SHP77 (cell line): Measurements from ENCODE around the gene ANO2.
"Not testable (repeated sequence)": the region's sequence is repeated elsewhere in the genome, so short reads cannot be mapped to it uniquely, and the experiment has no call there.

Experiments used
- DNase-seq, 2 experiments: peaks; one replicate each; lab custom pipeline; 2025; lab: John Stamatoyannopoulos, UW

The ANO2 gene

DNA sequence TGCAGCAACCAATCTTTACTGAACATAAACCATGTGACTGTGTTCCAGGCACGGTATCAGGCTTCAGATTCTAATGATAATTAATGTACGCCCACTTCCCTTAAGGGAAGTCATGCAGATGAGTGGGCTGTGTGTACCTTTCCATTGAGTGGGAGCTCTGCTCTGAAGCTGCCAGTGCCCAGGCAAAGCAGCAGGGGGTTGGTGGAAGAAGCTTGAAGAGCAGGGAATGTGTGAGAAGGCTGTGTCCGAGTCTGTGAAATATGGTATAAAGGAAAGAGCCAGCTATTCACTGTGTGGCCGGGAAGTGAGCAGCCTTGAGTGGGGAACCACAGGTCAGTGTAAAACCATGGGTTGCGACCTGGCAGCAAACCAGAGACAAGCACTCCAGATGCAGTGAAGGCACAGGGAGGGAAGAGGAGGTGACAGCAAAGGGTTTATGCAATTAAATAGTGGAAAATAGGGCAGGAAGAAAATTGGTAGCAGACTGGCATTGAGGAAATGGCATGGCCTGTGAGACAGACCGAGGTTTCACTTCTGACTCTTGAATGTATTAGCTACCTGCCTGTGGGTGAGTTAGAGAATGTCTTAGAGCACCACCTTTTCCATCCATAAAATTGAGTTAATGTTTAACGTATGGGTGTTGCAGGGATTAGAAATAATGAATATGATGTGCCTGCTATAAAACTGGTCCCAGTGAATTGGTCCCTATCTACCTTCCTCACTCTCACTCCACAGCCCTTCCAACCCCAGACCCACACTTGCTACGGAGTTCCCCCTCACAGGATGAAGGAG, 396.7 kb downstream of the ANO2 start:
- no peak for DNase-seq

DNA sequence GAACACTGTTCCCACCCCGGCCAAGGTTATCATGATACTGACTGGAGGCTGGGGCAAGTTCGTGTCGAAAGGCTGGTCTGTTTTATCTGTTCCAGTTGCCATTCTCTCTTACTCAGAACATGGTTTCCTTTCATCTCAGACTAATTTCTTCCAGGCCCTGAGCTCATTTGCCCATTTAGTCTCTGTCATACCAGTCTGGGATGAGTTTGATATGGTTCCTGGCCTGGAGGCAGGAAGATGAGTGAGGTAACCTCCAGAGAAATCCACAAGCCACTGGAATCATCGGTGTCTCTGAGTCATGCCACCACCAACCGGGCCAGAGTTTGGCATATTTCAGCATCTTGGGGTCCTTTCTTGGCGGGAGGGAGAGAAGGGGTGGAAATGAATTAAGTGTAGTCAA, 398.4 kb downstream of the ANO2 start:
- DNase-seq, result no peak

DNA sequence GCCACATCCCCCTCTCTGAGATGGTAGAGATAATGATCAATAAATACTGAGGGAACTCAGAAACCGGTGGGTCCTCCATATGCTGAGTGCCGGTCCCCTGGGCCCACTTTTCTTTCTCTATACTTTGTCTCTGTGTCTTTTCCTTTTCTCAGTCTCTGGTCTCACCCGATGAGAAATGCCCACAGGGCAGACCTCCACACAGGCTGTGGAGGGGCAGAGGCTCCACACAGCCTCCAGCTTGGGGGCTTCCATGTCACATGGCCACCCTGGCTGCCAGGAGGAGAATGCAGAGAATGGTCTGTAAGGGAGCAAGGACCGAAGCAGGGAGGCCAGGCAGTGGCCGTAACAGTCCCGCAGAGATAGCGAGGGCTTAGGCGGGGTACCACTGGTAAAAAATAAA, 407.3 kb downstream of the ANO2 start:
- DNase-seq, result no peak

DNA sequence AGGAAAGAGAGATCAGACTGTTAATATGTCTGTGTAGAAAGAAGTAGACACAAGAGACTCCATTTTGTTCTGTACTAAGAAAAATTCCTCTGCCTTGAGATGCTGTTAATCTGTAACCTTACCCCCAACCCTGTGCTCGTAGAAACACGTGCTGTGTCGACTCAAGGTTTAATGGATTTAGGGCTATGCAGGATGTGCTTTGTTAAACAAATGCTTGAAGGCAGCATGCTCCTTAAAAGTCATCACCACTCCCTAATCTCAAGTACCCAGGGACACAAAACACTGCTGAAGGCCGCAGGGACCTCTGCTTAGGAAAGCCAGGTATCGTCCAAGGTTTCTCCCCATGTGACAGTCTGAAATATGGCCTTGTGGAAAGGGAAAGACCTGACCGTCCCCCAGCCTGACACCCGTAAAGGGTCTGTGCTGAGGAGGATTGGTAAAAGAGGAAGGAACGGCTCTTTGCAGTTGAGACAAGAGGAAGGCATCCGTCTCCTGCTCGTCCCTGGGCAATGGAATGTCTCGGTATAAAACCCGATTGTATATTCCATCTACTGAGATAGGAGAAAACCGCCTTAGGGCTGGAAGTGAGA, 407.9 kb downstream of the ANO2 start:
- DNase-seq, result not testable (repeated sequence)

DNA sequence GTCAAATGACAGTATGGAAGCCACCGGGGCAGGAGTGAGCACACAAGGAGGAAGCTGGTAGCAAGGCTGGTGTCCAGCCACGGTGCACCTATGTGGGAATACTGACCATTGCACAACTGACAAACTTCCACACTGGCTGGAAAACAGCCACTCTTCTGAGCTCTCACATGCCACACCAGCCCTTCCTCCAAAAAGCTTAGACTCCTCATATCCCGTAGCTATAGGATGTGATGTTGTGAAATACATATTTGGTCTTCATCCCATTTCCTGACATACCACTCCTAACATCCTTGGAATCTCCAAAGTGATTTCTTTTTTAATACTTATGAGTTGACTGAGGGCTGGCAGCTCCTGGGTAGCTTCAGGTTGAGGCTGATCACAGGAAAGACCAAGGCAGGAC, 409.5 kb downstream of the ANO2 start:
- DNase-seq, result no peak

DNA sequence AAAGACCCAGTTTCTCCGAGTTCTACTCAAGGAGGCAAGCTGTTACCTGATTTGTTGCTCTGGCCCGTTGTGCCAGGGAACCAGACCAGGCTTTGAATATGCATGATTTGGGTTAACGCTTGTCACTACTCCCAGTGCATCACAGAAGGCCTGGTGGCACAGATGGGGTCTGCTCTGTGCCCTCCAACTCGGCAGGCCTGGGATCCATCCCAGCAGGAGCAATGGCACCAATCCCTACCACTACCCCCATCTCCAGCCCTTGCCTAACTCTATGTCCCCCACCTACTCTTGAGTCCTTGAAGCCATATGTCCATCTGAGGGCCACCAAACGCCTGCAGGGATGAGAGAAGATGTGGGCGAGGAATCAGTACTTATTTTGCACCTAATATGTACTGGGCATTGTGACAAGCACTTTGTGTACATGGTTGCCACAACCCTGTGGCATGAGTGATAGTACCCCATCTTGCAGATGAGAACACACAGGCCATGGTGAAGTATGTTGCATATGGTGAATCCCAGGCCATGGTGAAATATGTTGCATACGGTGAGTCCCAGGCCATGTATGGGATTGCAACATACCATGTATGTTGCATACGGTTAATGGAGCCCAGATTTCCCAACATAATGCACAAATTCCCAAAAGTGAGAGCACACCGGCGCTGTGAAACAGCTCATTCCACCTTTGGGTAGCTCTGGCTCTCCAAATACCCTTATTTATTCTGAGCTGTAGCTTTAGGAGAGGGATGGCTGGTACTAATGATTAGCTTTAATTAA, 410.4 kb downstream of the ANO2 start:
- no peak for DNase-seq

DNA sequence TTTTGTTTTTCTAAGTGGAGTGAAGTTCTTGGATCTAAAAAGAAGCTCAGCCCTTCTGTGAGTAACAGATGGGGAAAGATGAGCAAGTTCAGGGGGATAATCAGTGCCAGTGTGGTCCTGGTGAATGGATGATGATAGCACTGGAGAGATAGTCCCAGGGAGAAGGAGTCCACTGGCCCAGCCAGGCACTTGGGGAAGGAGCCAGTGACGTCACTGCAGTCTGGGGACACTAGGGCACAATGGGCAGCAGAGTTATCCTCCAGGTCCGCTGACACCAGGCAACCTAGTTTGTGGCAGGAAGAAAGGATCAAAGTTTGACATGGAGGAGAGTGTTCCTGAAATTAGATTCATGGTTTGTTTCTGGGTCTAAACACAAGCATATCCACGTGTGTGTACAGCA, 411.7 kb downstream of the ANO2 start:
- DNase-seq, result no peak

DNA sequence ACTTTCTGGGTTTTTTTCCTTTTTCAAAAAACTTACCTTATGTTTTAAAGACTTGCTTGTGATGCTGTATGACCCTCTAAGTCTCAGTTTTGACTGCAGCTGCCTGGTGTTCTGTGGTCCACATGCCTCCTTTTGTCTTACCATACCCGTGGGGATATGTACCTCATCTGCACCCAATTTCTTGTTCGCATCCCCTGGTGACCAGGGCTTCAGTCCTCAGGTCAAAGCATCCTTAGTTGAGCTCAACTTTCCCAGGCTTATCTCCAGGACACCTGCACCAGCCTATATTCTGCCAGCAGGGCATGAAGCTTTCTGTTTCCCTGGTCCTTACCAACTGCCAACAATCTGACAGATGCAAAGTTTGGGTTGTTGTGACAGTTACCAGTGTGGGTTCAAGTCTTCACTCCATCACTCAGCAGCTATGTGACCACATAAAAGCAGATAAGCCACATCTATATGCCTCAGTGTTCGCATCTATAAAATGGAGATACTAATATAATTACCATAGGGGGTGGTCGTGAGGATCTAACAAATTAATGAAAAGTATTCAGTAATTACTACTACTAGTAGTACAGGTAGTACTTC, 419.2 kb downstream of the ANO2 start:
- no peak for DNase-seq

DNA sequence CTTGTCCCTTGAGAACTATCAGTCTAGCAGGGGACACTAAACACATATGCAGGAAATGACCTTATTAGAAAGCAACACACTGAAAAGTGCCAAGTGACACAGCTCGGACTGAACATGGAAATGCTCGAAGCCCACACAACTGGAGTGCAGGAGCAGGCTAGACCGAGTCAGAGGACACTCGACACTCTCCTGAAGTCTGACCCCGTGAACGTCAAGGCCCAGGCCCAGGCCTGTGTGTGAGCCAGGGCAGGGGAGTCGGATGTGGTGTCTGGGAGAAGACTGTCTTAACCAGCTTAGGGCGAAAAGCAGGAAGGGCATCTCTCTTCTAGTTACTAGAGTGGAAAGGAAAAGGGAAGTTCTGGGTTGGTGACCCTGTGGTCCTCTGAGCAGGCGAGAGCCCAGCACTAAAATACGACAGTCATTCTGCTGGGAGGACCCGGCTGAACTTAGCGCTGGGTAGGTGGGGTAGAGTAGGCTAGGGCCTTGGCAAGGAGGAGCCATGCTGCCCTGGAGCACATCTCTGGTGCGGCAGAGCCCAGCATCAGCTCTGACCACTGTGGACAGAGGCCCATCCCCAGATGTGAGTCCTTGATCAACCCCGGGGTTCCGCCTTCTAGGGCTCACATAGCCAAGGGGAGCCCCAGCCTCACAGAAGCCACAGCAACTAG, 420.2 kb downstream of the ANO2 start:
- no peak for DNase-seq

DNA sequence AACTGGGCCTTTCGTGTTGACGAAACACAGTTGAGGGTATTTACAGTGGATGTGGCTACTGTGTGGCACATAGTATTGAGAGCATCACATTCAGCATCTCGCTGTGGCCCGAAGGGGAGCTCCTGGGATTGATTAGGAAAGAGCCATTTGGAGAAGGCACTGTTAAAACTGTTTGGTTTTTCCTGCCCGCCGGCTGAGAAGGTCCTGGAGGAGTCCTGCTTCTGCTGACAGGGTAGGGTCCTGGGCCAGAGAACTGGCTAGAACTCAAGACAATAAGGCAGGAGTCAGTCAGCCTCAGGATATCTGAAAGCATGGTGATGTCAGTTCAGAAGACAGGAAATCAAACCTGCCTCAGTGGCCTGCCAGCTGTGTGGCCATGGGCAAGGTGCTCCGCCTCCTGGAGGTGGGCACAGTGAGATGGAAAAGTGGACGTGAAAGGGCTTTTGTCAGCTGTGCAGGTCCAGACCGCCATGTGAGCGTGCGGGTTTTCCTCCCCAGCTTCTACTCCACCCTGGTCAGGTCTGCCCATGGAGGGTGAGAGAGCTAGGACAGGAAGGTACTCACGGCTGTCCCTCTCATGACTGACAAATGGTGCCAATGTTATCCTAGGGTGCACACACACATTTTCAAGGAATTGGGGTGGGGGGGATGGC, 420.8 kb downstream of the ANO2 start:
- no peak for DNase-seq

DNA sequence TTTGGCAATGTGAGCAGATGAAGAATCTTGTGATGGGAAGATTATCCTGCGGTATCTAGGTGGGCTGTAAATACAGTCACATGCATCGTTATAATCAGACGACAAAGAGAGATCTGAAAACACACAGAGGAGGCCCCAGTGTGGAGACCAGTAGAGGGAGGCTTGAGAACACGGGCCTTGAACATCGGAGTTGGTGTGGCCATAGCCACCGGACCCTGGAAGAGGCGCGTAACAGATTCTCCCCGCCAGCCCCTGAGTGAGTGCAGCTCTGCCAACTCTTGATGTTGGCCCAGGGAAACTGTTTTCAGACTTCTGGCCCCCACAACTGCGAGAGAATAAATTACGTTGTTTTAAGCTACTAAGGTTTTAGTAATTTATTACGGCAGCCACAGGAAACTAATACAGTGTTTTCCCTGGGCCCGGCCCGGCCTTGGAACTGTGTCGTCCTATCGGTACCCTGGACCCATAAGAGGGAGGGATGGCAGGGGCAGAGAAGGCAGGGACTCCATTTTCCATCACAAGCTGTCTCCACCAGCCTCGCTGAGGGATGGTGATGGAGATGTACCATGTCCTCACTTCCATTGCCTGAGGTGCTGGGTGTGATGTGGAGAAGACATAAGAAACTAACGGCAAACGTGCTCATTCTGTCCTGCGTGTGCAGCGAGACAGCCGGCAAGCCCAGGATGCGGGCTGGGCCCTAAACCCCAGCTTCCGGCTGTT, 421.5 kb downstream of the ANO2 start:
- DNase-seq, result no peak

DNA sequence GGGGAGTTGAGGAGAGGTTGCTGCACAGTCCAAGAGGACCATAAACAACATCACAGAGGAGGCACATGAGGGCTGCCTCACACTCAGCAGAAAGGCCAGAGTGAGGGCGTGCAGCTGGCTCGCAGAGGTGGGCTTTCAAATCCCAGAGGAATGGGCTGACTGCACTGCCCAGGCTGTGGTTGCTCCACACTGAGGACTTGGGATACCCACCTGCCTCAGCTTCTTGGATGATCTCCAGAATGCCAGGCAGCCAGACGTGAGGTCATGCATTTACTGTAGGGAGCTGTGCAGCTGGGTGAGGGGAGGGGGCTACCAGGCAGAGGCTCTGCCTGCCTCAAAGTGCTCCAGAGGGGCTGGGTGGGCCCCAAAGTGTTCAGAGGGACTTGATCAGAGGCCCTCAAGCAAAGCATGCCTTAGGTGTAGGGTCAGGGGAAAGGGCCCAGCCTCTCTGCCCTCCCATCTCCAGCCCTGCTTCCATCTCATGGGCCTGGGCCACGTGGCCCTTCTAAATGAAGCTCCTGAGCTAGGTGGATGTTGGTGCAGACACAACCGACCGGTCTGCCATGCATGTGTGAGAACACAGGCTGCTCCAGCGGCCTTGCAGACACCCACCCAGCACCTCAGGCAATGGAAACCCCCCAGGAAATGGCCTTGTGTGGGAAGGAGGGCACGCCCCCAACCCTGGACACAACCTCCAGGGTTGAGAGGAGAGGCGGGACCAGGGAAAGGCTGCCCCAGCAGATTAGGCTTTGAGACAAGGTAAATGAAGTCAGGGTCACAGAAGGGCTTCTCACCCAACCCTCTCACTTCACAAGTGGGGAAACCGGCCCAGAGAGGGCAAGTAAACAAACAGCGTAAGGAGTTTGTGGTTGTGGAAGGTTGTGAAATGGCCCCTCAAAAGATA, 422.4 kb downstream of the ANO2 start:
- no peak for DNase-seq

DNA sequence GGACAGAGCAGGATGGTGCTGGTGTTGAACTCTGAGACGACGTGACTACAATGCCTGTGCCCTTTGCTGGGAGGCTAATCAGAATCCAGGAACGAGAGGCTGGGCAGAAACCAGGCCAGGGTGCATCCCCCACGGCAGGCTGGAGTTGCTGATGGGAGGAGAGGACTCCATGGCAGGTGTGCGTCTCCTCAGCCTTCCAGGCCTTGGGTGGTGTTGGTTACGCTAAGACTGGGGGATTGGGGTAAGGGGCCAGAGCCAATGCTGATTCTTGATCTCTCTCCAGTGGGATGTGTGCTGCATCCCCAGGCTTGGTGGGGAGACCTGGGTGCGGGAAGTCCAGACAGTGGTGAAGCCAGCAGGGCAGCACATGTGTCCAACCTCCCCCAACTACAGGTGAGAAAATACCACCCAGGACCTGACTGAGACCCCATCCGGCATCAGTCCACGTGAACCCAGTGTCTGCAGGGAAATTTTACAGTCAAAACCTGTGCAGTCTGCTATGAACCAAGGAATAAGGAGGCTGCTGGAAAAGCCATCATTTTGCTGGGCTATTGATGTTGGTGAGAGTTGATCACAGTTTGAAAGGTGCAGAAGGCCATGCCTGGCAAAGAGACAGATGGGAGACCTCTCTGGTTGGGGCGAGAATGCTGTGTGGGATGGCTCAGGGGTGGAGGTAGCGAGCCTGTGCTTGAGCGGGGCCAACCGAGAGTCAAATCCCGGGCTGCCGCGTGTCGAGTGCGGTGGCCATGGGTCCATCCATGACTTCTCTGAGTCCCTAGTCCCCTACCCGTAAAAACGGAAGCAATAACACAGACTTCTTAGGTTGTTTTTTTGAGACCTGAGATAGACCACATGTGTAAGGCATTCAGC, 423.4 kb downstream of the ANO2 start:
- DNase-seq, result no peak

DNA sequence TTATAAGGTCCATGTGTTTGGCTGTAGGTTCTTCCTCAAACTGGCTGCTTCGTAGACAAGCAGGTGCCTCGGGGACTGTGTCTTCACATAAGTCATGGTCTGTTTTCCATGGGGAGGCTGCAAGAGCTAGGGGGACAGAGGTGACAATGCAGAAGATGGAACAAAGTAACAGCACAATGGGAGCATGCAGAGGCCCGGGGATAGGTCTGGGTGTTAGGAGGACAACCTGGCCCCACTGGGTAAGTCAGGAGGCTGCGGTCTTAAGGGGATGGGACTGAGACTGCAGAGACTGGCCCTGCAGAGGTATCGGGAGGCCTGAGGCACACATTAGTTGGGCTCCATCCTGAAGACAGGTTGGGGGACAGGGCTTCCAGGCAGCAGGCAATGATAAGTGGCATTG, 424.2 kb downstream of the ANO2 start:
- no peak for DNase-seq

DNA sequence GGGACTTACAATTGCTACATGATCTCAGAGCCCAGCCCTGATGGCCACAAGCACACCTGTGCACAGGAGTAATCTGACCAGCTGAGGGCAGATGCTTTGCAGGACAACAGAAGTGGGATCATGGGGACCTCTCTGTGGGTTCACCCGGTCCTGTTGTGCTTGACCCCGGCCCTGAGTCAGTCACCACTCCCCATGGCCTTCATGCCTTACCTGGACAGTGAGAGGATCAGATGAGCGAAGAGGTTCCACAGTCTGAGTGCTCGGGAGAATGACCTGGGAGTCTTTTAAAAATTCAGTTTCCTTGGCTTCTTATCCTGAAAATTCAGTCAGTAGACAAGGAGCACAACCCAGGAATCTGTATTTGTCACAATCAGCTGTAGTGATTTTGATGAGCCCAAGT, 425.0 kb downstream of the ANO2 start:
- DNase-seq, result no peak

DNA sequence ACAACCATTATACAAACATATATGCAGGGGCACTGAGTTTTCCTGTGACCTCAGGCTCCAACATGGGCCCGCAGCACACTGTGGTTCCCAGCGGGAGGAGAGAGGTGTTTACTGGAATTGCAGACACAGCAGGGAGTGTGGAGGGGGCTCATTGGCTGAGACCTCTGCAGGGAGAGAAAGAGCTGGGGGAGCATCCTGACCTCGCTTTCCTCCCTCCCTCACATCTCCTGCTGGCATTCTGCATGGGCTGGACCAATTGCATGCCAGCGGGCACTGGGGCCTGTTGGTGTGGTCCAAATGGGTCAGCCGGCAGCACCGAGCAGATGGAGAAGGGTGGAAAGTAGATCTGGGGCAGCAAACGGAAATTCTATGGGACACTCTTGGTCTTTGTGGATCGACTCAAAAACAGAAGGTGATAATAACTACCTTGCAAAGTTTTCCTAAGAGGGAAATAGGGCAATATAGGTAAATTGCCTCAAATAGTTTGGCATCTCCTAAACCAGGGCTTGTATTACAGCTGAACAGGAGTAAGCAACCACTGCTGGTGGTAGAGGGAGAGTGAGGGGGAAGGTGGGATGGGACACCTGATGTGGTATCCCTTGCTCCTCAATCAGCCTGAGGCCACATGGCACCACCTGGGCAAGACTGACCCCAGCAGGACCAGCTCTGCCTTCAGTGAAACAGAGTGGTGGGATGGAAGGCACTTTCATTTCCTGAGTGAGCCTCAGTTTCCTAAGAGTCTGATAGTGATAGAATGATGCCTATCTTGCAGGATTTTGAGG, 426.3 kb downstream of the ANO2 start:
- no peak for DNase-seq

DNA sequence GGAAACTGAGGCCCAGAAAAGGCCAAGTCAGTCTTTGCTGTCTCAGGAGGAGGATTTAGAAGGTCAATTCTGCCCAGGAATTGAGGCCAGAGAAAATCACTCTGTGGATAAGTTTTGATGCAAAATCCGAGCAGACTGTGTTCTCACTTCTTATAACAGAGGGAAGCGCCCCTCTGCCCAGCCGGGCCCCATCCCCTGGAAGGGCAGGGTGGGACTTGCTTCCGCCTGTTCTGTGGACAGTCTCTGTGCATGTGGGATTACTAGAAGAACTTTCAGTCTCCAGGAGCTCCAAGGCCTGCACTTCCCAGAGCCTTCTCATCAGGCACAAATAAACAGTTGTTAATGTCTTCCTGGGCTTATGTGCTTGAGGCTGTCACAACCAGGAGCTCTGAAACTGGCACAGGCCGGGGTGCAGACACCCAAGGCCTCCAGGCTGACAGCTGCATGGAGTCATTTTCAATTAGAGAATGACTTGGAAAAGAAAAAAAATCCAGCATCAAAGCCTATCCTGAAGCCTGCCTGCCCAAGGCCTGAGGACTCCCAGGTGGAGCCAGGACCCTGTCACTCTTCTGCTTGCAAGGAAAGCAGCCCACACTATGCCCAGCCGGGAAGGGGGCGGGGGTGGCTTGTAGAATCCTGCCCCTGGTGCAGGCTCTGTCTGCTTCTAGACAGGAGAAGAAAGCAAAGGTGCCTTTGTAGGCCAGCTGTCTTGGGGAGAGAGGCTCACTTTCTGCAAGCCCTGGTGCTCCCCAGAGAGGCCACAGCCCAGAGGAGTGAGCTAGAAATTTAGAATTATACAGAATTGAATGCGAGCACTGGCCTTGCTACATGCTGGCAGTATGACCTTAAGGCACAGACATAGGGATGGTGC, 428.5 kb downstream of the ANO2 start:
- DNase-seq, result no peak
